GM18858 (cell line): Measurements from ENCODE around the gene CSRNP2.
A peak's percentile ranks its signal among the peaks of the same experiment; 100 is the strongest.
"Not testable (repeated sequence)": the region's sequence is repeated elsewhere in the genome, so short reads cannot be mapped to it uniquely, and the experiment has no call there.

ENCODE experiments used
- ATAC-seq: cut with Tn5 transposase; IDR thresholded peaks from one replicate; pipeline ENCODE4 v1.9.1; 2021; ENCODE audit not compliant: unreplicated experiment

The CSRNP2 gene

DNA sequence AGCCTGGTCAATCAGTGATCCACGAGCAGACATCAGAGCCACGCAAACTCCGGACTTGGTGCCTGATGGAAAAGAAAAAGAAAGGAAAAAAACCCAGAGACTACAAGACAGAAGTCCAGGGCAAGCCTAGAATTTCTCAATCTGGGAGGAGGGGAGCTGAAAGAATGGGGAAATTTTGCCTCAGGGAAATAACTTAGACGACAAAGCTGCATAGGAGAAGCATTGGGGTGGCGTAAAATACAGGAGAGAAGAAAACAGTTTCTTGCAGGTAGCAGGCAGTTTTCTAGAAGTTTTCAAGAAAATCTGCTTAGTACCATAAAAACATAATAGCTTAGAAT lies 54.6 kb downstream of the CSRNP2 start:
- ATAC-seq = no peak

DNA sequence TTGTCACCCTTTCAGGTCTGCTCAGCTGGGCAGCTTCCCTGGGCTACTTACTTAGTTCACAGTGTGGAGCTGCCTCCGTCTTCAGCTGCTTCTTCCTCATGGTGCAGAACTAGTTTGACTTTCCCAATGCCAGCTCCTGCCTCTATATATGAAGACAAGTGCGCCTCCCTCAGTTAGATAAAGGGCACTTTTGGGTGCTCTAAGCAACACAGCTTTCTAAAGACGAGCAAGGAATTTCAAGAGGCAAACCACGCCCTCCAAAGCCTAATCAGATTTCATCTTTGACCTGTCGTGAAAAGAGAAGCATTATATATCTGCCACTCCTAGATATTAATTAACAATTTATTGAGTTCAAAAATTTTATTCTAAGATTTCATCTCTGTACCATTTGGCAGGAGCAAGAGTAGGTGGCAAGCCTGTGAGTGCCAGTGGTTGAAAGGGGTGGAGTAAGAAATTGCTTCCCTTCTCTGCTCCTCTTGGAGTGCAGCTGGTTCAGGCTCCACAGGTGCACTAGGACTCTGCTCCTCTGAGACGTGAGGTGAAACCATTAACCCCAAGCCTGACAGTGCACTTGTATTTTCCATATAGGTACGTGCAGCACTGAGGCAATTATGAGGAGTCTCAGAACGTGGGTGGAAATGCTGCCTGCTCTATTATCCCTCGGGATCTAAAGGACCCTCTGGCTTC lies 55.1 kb downstream of the CSRNP2 start:
- no peak for ATAC-seq

DNA sequence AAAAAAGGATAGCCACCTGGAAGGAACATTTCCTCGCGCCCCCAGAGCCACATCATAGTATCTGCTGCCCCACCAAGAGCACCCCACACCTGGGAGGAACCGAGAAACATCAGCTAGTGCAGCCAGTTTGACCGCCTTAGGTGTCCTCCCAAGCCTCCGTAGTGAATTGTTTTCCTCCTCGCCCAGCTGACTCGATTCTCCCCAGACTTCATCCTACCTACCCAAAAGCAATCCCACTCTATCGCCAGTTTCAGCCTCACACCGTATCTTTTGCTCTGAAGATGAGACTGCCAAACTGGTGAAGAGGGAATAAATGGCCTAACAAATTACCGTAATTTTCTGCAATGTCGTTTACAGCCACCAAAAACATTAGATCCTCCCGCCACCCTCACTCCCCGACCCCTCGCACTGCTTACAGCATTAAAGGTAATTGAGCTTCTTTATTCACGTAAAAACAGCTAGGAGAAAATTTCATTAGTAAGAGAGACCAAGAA lies 56.0 kb downstream of the CSRNP2 start:
- ATAC-seq = no peak

DNA sequence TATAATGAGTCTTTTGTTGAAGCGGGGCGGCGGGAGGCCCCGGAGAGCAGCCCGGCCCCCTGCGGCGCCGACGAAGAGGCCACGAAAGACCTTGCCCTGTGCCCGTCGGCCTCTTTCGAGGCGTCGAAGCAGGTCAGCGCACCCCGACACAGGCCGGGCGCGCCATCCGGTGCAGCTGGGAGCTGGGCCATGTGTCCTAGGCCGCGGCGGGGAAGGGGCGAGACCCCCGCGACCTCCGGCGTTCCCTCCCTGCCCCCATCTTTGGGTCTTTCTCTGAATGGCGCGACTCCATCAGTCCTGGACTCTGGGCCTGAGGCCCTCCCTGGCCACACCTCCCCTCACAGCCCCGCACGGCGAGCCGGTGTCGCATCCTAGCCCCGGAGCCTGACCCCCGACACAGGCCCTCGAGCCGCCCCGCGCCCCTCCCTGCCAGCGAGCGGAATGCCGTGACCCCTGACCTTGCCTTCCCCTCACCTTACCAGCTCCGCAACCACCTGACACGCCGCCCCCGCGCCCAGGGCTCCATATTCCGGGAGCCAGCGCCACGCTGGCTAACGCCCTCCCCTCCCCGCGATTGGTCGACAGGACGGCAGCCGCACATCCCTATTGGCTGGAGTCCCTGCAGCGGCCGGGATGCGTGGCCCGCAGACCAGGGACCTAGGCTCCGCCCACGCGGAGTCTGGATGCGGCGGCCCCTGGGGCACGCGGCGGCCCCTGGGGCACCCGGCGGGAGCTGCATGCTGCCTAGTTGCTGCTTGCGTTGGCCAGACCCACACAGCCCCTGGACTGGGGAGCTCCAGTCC lies 57.4 kb downstream of the CSRNP2 start, which contains the start of gene SLC11A2:
TSS of gene SLC11A2 (minus strand) at position 549 of the 803 bp plus-strand sequence. CDS start 15,656 bp downstream, outside the sequence.
- ATAC-seq = peak; percentile 70

DNA sequence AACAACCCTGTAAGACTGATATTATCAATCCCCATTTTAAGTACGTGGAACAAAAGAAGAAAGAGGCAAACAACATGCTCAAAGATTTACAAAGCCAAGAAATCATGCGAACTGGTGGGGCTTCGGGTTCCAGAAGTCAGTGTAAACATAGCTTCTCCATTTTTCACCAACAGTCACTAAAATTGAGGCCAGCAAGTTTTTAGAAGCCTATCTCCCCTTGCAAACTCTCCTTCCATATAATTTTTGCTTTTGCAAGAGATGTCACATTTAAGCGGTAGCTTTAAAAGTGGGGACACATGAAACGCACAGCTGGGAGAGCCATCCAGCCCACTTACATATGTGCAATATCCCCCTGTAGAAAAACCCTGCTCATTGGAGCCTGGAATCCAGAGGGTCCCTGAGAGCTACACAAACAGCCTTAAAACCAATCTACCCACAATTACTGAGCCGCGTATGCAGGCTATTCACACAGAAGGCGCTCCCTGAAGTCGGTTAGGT lies 58.0 kb downstream of the CSRNP2 start:
- no peak for ATAC-seq

DNA sequence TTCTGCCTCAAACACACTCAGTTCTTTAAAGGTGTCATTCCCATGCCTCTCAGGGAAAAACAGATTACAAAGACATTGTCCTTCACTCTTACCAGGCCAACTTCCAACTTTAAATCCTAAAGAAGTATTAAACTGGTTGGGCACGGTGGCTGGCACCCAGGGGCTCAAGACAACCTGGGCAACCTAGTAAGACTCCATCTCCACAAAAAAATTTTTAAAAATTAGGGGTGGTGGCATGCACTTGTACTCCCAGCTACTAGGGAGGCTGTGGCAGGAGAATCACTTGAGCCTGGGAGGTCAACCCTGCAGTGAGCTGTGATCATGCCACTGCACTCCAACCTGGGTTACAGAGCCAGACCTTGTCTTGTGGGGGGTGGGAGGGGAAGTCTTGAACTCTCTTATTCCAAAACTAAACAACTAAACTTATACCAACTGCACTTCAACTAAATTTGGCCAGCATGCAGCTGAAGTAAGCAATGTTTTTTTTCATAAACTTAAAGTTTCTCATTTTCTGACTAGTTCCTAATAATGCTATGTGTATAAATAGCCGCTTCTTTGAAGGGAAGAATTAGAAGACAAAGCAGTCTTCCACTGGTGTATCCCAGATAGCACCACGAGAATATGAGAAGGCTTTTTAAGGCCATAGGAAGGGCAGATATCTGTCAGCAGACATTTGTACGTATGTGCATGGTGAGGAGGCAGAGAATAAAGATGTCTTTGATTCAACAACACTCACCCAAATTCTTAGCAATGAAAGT lies 59.6 kb downstream of the CSRNP2 start:
- ATAC-seq = no peak

DNA sequence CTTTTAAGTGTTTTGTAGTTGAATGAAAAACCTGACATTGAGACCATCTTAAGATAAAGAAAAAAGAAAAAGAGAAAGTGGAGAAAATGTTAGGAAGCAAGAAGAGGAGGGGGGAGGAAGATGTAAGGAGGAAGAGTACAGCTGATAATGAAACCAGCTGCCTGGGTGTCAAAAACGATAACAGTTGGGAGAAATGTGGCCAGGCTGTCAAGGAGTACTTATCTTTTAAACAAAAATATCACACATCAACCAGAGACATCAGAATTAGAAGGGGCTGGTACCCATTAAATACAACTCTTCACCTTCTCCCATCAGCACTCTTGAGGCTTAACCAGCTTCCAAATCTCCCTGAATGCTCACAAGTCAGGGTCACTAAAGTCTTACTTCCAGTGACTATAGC lies 61.7 kb downstream of the CSRNP2 start:
- no peak for ATAC-seq

DNA sequence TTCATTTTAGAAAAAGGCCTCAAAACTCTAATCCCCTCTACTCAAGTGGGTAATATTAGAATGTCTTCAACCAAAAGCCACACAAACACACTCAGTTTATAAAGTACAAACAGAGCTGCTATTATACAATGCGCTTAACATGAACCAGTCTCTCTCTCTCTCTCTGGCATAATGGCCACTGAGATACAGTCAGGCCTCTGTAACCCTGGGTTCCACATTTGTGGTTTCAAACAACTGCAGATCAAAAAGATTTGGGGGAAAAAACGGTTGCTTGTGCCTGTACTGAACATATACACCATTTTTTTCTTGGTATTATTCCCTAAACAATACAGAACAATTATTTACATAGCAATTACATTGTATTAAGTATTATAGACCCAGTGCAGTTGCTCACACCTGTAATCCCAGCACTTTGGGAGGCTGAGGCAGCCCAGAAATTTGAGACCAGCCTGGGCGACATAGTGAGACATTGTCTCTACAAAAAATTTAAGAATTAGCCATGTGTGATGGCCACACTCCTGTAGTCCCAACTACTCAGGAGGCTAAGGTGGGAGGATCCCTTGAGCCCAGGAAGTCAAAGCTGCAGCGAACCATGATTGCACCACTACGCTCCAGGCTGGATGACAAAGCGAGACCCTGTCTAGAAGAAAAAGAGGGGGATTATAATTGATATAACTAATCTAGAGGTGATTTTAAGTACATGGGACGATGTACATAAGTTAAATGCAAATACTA lies 62.8 kb downstream of the CSRNP2 start:
- ATAC-seq = no peak

DNA sequence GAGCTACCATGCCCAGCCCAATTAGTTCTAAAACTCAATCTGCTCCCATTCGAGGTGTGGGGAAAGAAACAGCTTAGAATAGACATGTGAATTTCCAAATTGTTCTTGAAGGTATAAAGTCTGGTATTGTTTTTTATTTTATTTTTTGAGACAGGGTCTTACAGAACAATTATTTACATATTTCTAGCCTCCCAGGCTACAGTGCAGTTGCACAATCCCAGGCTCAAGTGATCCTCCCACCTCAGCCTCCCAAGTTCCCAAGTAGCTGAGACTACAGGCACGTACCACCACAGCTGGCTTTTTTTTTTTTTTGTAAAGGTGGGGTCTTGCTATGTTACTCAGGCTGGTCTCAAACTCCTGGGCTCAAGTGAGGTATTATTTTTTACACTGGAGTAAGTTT lies 63.5 kb downstream of the CSRNP2 start:
- no peak for ATAC-seq

DNA sequence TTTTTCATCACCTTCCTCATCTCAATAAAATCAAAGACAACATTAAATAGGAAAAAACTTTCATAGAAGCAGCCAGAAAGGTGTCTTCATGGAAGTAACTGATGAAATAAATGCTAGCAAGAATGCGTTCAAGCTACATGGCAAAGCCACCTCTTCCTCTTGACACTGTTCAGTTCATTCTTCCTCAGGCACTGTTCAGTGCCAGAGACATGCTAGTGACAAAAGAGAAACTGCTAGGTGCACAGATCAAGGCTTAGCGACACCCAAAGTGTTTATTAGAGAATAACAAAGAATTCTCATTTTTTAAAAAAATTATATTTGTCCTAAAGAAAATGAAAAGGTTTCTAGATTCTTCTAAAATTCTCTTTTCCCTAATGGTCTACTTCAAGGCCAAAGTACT lies 64.4 kb downstream of the CSRNP2 start:
- no peak for ATAC-seq

DNA sequence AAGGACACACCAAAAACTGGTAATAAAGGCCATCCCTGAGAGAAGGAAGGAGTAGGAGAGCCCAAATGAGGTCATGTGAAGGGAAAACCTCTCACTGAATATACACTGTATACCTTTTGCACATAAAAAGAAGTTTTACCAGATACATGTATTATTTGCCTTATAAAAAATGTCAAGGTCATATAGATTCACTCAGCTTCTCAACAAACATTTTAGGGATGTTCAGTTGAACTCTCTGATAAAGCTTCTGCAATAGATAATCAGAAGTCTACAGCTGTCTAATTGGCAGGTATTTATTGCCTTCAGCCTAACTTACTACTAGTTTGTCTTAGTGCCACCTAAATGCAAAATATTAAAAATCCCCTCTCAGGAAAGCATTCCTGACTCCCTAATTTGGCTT lies 65.9 kb downstream of the CSRNP2 start:
- ATAC-seq = no peak

DNA sequence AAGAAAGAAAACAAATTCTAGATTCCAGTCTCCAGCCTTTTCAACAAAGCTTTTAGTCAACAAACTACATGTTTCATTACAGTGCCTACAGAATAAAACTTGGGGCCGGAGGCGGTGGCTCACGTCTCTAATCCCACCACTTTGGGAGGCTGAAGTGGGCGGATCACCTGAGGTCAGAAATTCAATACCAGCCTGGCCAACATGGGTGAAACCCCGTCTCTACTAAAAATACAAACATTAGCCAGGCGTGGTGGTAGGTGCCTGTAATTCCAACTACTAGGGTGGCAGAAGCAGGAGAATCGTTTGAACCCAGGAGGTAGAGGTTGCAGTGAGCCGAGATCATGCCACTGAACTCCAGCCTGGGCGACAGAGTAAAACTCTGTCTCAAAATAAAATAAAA lies 68.9 kb downstream of the CSRNP2 start:
- not testable (repeated sequence) for ATAC-seq

DNA sequence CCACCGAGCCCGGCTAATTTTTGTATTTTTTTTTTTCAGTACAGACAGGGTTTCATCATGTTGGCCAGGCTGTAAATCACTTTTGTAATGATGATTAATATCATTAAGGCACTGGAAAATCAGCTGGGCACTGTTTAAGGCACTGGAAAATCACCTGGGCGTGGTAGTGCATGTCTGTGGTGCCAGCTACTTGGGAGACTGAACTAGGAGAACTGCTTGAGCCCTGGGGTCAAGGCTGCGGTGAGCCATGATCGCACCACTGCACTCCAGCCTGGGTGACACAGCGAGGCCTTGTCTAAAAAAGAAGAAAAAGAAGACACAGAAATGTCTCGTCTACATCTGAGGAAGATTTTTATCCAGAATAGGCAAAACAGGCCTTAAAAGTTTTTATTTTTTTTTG lies 70.0 kb downstream of the CSRNP2 start:
- ATAC-seq = no peak

DNA sequence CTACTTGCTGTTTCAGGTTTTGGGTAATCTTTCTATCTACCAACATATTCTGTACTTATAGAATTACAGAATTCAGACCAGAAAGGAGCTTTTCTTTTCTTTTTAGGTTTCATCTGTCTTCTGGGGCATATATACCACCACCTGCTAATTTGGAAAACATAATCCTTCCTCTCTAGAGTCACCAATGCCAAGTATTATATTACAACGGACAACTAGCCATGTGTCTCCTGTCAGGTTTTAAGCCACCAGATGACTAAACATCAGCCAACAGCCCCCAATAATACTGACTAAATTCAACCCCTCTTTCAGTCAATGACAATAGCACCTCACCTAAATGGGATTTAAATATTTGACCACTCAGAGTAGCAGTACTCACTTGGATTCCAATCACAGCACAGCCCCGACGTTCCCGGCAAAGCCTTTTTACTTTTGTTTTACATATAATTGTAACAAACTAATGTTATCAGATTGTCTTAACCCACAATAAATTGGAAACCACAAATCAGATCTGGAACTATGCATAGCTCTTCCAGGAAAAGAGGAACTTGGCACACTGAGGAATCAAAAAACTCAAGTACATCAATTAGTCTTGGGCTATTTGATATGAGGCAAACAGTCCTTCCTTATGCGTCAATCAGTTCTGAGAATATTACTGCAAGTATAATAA lies 70.7 kb downstream of the CSRNP2 start:
- ATAC-seq = no peak

DNA sequence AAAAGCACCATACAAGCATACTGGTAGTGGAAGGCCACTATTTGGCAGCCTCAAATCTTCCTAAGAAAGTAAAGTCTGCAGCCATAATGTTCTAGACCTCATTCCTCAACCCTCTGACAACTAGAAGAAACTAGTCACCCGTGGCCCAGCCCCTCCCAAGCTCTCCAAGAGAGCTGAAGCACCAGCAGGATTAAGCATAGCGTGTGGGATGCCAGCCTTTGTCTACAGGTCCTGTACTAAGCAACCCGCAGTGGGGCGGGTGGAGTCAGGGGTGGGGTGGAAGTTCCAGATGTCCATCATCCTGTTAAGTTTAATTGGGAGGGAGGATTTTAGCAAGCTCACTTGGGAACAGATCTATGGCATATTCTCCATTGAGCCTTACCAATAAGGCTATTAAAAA lies 71.4 kb downstream of the CSRNP2 start:
- no peak for ATAC-seq
